ENCODE results near the gene PRM2.

- TF ChIP-seq CTCF (IDR thresholded peaks at IDR 0.05; ENCODE audit: low read depth, low read length) (no peak), EZH2phosphoT487 (IDR thresholded peaks at IDR 0.05; ENCODE audit: low read depth) (no peak)
Observed at GRCh38 chr16:11310634-11310977, 34.3 kb upstream of the PRM2 start.

Data from OCI-LY3 (cell line).